Stimulated activated CD4-positive, alpha-beta T cell treated with anti-CD3 and anti-CD28 coated beads, Interleukin-12 subunit alpha, Interleukin-12 subunit beta, amount 100 ng/mL, for 4 hours (primary cell): ENCODE results near the gene SLC12A1.

Source experiments
- DNase-seq: peaks from one replicate; pipeline ENCODE4 v3.0.0-alpha.2; 2020

Gene SLC12A1

DNA sequence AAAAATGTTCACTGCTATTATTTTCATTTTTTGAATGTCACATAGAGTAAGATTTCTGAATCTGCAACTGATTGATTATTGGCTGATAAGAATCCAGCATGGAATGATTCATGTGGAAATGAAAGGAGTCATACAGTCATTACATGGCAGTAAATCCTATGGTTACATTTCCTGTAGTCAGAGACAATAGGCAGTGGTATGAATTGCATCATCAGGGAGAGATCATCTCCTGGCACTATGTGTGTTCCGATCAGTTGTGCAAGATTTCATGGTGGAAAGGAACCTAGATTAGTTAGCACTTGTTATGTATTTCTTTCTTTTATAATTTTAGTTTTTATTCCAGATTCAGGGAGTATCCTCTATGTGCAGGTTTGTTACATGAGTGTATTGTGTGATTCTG lies 38.8 kb downstream of the SLC12A1 start:
- DNase-seq = no peak

DNA sequence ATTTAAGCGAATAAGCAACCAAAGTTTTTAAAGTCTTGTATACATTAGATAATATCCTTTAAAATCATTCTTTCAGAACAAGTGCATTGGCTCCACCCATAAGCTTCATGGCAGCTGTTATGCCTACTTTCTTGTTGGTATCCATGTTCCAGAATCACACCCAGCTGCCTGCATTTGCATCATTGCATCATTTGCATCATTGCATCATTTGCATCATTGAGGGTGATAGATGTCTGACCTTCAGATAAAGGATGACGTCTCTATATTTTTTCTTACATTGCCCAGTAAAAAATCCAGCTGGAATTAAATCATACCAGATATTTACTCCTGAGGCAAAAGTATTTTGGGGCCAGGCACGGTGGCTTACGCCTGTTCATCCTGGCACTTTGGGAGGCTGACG lies 42.3 kb downstream of the SLC12A1 start:
- DNase-seq = no peak

DNA sequence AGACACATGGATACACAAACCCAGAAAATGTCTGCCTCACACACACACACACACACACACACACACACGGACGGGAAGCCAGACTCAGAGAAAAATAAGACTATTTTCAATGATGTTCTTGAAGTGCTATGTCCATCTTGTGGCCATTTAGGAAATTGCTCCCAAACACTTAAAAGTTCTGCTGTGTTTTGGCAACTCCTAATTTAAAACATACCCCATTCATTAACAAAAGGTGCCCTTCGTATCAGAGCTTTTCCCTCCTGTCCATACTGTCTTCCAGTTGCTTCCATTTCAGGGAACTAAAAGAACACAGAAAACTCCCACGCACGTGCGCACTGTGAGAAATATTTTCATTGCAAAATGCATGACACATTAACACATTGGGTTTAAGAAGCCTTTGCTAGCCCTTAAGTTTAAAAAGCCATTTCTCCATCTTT lies 44.6 kb downstream of the SLC12A1 start:
- no peak for DNase-seq

DNA sequence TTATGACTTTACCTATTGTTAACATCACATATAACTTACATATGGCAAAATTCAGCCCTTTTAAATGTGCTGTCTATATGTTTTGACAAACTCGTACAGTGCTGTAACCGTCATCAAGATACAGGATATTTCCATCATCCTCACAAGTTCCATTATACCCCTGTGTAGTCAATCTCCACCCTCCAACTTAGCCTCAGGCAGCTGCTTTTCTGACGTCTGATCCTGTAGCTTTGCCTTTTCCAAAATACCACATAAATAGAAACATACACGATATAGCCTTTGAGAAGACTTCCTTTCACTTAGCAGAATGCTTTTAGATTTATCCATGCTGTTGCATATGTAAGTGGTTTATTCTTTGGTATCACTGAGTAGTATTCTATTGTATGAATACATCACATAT lies 47.1 kb downstream of the SLC12A1 start:
- DNase-seq = no peak

DNA sequence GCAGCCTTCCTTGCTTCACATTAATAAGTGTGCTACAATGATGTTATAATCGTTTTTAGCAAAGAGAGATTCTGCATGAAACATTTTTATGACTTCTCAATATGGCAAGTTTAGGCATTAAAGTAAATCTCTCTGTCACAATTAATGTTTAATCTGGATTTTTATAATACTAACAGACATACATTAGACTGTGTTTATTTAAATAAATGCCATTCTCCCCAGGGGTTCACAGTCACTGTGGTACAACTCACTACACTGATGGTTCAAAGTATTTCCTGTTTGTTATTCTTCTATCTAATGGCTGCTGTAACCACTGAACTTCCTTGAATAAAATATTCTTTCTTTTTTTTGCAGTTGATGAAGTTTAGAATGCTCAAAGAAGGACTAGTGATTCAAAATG lies 59.0 kb downstream of the SLC12A1 start:
- DNase-seq = no peak

DNA sequence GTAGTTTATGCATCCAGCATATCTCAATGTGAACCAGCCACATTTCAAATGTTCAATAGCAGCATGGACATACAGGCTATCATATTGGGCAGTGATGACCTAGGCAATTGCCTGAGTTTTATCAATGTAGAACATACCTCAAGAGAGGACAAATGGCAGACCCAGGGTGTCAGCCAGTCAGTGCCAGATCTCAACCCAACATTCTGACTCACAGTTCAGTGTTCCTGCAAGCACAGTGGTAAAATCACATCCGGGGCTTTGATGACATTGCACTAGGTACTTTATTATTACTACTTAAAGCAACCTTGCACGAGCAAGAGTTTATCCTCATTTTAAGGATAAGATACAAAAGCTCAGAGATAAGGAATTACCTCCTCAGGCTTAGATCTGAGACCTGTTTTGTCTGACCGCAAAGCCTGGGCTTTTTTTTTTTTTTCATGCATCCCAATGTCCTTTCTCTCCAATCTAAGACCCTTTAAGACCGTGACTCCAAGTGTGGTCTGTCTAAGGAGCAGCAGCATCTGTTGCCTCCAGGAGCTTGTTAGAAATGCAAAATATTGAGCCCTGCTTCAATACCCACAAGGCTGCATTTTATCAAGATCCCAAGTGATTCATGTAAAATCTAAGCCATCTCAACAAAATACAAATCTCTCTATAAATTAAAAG lies 60.1 kb downstream of the SLC12A1 start:
- no peak for DNase-seq

DNA sequence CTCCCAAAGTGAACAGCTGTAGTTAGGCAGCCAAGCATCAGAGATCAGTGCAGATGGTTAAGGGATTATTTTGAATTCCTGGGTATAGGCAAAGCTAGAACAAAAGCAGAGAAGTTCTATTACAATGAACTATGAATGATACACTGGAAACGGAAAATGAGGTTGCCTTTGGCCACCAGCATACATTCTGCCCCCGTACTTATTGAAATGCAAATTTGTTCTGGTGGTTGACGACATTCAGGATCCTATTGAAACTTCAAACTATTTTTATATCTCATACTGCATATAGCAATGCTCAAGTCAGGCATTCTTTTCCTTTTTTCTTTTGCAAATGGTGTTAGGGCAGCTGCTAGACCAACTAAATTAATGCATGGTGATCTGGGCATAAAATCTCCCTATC lies 61.7 kb downstream of the SLC12A1 start:
- no peak for DNase-seq

DNA sequence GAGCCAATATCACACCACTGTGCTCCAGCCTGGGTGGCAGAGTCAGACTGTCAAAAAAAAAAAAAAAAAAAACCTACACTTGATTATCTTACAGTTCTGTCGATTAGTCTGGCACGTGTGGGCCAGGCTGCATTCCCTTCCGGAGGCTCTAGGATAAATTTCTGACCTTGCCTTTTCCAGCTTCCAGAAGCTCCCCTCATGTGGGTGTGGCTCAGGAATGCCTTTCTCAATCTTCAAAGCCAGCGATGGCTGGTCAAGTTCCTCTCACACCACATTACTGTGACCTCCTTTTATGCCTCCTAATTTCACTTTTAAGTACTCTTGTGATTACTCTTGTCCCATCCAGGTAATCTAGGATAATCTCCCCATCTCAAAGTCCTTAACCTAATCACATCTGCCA lies 66.9 kb downstream of the SLC12A1 start:
- DNase-seq = no peak

DNA sequence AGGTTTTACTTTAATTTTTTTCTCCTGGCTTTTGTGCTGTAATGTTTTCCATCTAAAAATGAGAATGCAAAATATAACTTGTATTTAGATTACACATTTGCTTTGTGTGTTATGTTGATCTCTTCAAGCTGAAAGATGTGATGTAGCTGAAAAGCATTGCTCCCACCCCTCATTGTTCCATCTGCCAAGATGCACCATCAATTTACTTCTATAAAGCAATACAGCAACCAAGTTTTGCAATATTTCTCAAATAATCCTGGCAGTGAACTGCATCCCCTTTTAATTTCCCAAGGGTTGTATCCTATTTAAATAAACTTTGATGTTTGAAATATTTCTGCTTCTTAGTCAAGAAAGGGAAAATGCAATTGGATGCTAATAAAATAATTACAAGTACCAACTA lies 72.6 kb downstream of the SLC12A1 start:
- no peak for DNase-seq

DNA sequence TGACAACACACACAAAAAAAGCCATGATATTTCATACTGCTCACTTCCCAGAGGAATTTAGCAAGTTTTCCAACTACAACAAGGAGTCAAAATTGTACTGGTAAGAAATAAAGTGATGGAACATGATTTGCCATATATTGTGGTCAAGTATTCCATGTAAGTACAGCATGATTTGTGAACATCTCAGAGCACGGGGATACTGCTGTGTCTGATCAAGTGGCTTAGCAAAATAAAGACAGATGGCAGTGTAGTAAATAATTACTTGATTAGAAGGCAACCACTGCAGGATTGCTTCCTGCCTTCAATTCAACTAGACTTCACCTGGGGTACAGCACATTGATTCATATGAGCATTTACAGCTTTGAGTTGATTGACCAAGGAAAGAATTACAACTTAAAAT lies 73.5 kb downstream of the SLC12A1 start:
- DNase-seq = no peak

DNA sequence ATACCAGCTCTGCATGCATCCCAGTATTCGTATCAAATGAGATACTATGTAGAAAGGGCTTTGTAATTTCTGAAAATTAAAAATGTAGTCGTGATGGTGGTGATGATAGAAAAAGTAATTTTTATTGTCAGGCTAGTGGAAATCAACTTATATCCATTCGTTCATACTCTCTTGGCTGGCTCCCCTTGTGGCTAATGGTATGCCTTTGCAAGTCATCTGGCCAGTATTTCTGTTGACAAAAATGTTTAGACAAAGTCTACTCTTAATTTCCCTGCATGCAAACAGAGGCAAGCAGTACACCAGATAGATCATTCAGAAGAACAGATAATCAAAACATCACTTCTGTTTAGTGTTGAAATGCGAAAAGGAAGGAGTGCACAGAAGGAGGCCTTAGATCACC lies 75.6 kb downstream of the SLC12A1 start:
- no peak for DNase-seq

DNA sequence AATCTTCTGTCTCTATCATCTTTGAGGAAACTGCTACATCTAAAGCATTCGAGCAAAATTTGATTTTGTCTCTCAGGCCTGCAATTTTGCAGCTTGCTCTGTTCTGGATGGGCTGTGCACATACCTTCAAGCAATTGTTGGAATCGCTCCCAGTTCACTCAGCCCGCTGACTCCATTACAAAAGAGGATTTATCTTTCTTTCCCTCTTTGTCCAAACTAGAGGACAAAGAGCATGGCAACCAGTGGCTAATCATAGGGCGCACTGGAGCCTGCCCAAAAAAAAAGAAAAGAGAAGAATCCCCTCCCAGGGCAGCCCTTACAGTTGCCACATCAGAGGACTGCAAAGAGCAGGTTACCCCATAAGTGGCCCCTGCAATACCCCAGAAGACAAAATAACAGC lies 76.1 kb downstream of the SLC12A1 start:
- DNase-seq = no peak

DNA sequence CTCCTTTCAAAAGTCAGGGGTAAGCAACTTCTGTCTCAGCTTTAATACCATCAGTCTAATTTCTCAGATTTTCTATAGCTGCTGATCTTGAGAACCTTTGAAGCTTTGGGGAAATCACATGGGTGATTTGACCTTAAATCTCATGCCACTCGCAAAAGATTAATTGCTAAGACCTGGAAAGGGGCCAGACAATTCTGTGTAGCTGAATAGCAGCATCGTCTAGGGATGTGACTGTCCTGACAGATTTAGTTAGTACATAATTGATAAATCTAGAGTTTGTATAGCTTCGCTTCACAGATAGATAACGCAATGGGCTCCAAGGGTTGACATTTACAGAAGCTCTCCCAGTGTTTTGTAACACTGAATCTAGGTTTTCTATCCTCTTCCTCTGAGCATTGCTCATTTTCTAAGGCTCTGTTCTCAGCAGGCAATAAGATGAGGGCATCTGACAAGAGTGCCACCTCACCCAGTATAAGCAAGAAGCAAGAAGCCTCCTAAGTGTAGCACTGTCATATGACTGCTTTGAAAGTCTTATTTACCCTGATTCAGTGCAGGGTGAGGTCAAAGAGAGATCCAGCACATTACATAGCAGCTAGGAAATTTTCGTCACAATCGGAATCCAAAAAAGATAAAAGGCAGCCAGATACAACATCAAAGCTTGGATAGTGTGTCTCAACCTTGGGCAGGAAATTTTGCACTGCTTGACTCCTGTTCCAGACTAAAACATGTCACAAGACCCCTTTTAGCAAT lies 77.5 kb downstream of the SLC12A1 start:
- DNase-seq = no peak

DNA sequence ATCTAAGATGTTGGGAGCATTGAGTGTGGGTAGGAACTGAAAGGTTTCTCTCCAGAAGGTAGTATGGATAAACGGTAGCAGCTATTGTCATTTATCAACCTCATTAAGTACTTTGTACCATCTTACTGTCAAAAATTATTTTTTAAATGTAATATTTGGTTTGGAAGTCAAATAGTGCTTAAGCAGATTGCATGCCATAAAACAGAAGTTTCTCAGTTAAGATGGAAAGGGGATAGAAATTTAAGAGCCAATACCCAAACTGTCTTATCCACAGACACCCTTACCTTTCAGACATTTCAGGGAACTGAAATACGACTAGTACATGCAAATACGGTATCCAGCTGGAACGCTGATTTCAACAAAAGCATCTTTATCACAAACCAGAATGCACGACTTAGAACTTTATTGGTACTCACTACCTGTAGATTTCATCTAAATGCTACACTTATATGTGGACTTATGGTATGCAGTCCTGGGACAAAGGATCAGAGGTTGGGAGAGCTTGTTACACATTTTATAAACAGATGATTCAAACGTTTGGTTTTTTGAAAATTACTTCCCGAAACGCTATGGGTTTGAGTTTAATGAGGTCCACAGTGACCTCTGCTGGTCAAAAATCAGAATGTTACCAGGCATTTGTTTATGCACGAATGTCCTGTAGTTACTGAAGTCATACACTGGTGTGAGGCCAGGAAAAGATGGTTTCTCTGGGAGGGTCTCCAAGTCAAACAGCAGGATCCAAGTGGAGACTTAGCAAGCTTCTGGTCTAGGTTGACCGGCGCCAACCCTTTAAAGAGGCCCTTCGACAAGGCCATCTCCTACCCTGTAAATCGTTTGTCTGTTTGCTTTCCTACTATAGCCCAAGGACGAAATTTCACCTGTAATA lies 79.5 kb downstream of the SLC12A1 start:
- no peak for DNase-seq

DNA sequence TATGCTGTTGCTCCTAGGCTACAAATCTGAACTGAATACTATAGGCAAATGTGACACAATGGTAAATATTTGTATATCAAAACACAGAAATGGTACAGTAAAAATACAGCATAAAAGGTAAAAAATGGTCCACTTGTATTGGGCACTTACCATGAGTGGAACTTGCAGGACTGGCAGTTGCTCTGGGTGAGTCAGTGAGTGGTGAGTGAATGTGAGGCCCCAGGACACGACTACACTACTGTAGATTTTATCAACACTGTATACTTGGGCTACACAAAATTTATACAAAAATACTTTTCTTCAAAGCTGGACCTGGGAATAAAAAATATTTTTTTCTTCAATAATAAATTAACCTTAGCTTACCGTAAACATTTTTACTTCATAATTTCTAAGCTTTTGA lies 83.5 kb downstream of the SLC12A1 start:
- DNase-seq = no peak

DNA sequence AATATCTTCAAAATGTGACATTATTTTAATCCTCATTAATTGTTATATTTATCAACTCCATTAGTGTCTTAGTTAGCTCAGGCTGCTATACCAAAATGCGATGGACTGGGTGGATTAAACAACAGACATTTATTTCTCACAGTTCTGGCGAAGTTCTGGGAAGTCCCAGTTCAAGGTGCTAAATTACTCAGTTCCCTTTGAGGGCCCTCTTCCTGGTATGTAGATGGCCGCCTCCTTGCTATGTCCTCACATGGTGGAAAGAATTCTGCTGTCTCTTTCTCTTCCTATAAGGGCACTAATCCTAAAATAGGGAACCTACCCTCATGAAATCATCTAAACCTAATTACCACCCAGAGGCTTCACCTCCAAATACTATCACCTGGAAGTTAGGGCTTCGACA lies 86.4 kb downstream of the SLC12A1 start:
- DNase-seq = no peak

DNA sequence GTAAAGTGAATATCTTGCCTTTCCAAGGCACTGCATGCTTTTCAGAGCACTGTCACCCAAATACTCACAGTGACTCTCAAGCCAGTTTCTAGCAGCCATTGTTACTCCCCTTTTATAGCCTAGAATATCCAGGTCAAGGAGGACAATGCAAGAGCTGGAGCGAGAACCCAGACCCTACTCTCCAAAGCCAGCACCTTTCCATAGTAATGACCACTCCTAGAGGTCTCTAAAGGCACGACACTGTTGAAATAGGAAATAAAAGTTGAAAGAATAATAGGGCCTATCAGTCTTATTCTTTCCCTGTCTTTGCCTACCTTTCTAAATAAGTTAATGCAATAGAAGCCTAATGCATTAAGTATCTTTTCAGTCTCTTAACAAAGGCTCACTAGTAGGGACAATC lies 91.6 kb downstream of the SLC12A1 start:
- DNase-seq = no peak

DNA sequence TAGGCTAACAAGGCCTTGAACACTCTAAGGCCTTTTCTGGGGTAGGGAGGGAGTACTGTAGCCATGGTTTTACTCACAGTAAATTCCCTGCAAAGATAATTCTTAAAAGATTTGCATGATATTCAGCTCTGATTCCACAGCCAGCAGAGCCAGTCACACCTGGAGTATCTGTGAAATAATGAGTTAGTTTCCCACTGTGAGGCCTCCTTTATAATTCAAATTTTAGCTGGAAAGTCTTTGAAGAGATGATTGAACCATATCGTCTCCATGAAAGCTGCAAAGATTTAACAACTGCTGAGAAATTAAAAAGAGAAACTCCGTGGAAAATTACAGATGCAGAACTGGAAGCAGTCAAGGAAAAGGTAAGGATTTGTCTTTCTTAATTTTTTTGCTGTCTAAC lies 92.8 kb downstream of the SLC12A1 start:
- no peak for DNase-seq

DNA sequence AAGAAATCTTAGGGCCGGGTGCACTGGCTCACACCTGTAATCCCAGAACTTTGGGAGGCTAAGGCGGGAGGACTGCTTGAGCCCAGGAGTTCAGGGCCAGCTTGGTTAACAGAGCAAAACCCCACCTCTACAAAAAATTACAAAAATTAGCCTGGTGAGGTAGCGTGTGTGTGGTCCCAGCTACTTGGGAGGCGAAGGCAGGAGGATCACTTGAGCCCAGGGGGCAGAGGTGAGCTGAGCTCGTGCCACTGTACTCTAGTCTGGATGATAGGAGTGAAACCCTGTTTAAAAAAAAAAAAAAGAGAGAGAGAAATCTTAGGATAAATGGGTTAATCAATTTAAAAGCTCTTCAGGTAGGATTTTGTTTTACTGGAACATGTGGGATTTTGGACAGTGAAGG lies 93.9 kb downstream of the SLC12A1 start:
- DNase-seq = no peak

DNA sequence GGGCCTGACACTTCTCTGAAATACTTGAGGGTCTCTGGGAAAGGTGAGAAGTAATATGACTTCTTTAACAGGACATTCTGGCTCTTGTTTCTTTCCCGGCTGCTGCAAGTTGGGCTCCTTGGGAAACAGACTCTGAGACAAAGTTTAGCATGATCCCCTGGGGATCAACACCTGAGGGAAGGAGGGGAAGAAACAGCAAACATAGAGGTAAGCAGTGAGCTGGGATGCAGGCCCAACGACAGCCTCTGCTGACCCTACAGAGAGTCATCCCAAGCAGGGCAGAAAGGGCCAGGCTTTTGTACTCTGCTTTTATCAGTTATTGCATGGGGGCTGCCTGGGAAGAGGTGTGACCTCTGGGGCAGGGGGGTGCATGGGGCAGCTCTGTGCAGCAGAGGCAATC lies 98.3 kb downstream of the SLC12A1 start:
- no peak for DNase-seq

DNA sequence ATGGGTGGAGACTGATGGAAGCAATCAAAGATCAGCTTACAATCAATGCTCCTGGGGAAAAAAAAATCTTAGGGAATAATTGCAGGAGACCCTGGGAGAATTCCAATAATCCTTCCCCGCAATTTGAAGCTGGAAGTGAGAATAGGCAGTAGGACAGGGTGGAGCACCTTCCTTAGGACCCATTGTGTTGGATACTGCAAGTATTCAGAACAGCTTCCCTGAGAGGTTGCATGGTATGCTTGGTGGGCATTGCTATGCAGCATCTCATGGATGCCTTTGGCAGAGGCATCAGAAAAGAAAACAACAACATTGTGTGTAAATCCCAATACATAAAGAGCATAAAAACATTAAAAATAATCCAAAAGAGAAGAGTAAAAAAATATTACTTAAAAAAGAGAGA lies 100.5 kb downstream of the SLC12A1 start:
- no peak for DNase-seq

DNA sequence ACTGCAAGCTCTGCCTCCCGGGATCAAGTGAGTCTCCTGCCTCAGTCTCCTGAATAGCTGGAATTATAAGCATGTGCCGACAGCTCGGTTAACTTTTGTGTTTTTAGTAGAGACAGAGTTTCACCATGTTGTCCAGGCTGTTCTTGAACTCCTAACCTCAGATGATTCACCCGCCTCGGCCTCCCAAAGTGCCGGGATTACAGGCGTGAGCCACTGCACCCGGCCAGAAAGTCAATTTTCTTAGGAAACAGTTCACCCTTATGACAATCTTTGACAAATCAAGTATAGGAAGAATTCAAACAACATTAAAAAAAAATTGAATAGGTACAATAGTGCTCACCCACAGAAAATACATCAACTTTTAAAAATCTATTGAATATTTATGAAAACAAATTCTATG lies 101.5 kb downstream of the SLC12A1 start:
- no peak for DNase-seq

DNA sequence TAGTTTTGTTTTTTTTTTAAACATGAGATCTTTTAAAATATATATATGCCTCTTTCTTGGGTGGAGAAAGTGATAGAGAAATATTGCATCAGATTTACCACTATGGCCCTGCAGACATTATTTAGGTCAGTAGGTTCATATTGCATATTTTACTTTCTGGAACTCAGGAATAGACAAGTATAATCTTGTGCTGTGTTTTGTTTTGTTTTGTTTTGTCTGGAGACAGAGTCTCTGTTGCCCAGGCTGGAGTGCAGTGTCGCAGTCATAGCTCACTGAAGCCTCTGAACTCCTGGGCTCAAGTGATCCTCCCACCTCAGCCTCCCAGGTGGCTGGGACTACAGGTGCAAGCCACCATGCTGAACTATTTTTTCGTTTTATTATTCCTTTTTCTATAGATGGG lies 103.6 kb downstream of the SLC12A1 start:
- no peak for DNase-seq

DNA sequence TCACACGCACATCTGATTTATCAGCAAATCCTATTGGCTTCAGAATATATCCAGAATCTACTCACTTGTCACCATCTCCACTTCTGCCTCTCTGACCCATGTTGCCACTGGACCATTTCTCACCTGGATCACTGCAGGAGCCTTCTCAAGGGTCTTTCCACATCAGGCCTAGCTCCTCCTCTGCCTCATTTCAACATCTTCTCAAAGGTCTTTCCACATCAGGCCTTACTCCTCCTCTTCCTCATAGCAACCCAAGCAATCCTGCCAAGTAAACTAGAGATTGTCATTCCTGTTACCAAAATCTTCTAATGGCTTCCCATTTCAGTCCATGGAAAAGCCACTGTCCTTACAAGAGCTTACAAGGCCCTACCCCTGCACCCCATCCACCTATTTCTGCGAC lies 107.1 kb downstream of the SLC12A1 start:
- no peak for DNase-seq
